GM21390 (cell line): ENCODE data around the gene PRUNE2.
"Not testable (repeated sequence)": the region's sequence is repeated elsewhere in the genome, so short reads cannot be mapped to it uniquely, and the experiment has no call there.

Experiments used
- ATAC-seq: cut with Tn5 transposase; IDR thresholded peaks from one replicate; pipeline ENCODE4 v1.9.1; 2021; ENCODE audit not compliant: unreplicated experiment

PRUNE2 gene

GRCh38 chr9:76873056-76873792, 32.7 kb downstream of the PRUNE2 start:
- no peak for ATAC-seq

DNA sequence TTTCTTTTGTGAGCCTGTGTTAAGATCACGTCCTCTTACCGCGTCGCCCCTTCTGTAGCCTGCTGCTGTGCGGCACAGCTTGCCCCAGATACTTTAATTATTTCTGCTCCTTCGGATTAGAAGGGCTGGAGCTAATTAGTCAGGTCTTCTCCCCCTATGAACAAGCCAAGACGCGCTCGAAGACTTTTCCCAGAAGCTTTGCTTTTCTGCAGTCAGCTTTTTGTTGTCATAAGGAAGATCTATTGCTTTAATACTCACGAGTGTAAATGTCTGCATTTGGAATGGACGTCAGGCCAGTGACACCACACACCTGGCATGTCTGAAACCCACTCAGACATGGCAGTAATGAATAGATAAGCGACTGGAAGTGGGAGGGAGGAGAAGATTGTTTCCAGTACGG, 37.0 kb downstream of the PRUNE2 start:
- ATAC-seq: no peak

DNA sequence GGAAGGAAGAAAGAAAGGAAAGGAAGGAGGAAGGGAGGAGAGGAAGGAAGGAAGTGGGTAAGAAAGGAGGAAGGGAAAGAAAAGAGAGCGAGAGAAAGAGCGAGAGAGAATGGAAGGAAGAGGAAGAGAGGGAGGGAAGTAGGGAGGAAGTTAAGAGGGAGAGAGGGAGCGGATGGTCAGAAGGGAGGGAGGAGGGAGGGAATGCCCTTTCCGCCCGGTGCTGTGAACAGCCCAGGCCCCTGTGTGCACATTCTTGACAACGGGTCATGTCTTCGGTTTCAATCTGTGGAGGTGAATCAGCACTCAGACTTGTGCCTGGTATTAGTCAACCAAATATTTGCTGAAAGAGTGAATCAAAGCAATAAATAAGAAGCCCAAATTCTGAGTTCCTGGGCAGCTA, 39.2 kb downstream of the PRUNE2 start:
- ATAC-seq: no peak

DNA sequence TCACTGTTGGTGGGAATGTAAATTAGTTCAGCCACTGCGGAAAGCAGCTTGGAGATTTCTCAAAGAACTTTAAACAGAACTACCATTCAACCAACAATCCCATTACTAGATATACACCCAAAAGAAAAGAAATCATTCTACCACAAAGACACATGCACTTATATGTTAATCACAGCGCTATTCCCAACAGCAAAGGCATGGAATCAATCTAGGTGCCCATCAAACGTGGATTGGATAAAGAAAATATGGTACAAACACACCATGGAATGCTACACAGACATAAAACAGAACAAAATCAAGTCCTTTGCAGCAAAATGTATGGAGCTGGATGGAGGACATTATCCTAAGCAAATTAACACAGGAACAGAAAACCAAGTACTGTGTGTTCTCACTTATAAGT, 42.1 kb downstream of the PRUNE2 start:
- no peak for ATAC-seq

- ATAC-seq: no peak
These were observed 46.1 kb downstream of the PRUNE2 start for GRCh38 chr9:76859860-76860259.

DNA sequence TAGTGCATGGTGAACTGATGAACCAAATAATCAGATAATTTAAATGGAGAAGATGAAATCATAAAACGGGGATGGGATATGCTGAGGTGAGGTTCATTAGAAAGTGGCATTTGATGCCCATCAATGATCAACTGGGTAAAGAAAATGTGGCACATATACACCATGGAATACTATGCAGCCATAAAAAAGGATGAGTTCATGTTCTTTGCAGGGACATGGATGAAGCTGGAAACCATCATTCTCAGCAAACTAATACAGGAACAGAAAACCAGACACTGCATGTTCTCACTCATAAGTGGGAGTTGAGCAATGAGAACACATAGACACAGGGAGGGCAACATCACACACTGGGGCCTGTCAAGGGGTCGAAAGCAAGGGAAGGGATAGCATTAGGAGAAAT, 47.7 kb downstream of the PRUNE2 start:
- ATAC-seq: not testable (repeated sequence)

DNA sequence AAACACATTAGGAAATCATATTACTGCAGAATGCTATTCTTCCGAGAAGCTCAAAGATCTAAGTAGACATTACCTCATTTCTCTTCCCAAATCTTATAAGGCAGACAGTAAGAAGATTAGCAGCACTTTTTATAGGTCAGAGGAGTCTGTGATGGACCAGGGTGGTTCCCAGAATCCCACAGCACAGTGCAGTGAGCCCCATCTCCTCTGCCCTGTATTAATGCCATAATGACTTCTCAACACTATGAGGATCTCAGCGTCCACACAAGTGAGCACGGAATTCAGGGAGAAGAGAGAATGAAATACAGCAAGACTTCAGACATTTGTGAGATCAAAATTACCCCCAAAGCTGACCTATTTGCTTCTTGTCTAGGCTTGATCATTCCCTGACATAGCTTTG, 49.9 kb downstream of the PRUNE2 start:
- no peak for ATAC-seq

DNA sequence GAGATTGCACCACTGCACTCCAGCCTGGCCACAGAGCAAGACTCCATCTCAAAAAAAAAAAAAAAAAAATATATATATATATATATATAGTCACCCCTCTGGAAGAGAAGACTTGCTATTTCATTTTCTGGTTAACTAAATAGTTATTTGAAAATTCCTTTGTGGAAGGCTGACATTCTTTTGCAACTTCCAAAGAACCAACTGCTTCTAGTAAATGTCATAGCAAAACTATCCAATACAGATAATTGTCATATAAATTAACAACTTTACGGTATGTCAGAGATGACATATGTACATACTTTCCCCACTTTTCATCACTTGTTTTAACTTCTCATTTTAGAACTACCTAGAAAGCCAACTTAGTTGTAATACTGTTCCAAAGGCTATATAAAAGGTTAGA, 50.9 kb downstream of the PRUNE2 start:
- no peak for ATAC-seq

- ATAC-seq: no peak
These were observed 53.9 kb downstream of the PRUNE2 start for GRCh38 chr9:76852026-76852425.

DNA sequence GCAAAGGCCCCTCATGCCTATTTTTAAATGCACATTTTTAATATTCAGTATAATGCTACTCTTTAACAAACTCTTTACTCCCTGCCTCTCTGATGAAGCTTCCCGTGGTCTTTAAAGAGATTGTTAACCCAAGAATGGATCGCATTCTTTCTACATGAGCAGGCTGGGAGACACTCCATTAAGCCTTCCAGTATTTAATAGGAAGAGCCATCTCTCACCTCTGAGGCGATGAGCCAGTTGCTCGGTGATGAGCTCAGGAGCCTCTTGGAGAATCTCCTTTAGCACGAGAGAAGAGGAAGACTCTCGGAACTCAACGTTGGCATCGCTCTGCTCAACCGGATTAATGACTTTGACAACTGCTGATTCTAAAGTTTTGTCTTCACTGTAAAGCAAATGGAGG, 59.6 kb downstream of the PRUNE2 start:
- ATAC-seq: no peak

DNA sequence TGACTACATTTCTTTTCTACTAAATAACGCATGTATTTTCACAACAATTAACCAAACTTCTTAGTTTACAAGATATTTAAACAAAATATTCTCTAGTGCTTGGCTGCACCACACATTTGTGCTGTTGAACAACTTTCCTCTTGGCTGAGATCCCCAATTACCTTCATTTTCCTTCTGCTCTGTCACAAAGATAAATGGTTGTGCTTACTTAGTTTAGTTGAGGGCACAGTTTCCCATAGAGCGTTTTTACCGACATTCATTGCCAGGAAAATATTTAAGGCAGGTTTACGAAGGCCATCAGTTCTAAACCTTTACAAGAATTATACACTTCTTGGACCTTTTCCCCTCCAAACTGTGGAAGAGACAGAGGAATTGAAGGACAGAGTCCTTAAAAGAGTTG, 60.7 kb downstream of the PRUNE2 start:
- ATAC-seq: no peak

DNA sequence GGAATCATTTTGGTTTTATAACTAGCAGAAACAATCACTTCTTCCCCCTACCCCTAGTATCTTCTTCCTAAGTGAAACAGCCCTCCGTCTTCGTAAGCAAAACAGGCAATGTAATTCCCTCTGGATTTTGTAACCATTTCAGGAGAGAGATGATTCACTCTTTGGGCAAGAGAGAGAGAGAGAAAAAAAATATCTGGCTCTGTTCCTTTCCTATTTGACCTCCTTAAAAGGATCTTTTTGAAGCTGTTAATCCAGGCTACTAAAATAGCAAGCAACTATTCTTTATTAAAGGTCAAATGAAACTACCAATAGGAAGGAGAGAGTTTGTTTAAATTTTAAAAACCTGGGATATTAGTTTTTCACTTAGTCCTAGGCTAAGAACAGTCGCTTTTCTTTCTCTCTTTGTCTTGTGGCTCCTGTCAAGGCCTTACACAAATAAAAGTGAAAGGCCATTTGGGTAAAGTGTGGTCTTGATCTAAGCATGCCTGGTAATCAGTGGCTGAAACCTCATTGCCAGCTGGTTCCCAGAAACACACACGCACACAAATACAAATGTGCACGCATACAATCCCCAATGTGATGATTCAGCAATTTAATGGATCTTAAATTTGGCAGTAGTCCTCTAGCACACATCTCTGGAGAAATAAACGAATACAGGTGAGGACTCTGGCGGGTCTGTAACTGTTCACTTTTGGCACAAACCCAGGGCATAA, 70.2 kb downstream of the PRUNE2 start:
- no peak for ATAC-seq

GRCh38 chr9:76828447-76828846, 77.5 kb downstream of the PRUNE2 start:
- ATAC-seq: no peak

GRCh38 chr9:76827296-76828080, 78.4 kb downstream of the PRUNE2 start:
- no peak for ATAC-seq

- no peak for ATAC-seq
These were observed 85.5 kb downstream of the PRUNE2 start for GRCh38 chr9:76820431-76820830.

DNA sequence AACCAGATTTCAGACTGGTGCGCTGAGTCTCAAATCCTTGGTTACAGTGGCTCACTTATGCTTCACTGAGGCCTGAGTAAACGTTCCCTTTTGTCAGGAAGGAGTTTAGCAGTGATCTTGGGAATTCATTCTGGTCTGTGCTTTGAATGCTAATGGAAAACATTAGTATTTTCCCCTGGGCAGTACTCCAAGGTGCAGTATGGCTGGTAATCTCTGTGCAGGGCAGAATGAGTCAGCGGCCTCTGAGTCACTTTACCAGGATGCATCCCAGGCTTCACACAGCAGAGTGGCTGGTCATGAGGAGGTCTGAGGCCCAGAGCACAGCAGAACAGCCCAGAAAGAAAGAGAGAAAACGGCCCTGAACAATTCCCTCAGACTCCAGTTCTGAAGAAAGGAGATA, 87.6 kb downstream of the PRUNE2 start:
- no peak for ATAC-seq

DNA sequence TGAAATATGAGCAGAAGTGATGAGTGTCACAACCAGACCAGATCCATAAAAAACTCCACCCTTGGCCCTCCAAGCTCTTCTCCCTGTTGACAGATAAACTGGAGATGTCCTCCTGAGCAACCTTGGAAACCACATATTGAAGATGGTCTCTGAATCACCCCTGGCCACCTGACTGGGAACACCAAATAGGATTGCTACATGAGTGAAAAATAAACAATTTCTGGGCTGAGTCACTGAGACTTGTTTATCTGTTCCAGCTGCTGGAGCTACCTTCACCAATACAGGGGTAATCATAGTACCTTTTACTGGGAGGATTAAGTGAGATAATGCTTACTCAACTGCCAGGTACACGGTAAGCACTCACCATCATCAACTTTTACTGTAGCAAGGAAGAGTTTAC, 88.4 kb downstream of the PRUNE2 start:
- ATAC-seq: no peak

GRCh38 chr9:76812591-76812990, 93.3 kb downstream of the PRUNE2 start:
- no peak for ATAC-seq

- peak; percentile 80 for ATAC-seq
These were observed 95.4 kb downstream of the PRUNE2 start for GRCh38 chr9:76810377-76810957.

GRCh38 chr9:76808636-76809035, 97.3 kb downstream of the PRUNE2 start:
- no peak for ATAC-seq

GRCh38 chr9:76803762-76804161, 102.2 kb downstream of the PRUNE2 start:
- ATAC-seq: no peak

- ATAC-seq: no peak
These were observed 102.8 kb downstream of the PRUNE2 start for GRCh38 chr9:76803083-76803482.
